CD14-positive monocyte (primary cell): ENCODE results near the gene RHOH. TPM values are rescaled to one million over a fixed set of nuclear protein-coding genes. Genes with fewer than 3 reads are reported as not detected.
A peak's percentile ranks its signal among the peaks of the same experiment; 100 is the strongest.

Source experiments
- DNase-seq, 3 donors: peaks; one replicate each; pipeline ENCODE4 v3.0.0-alpha.2; 2011 to 2022
- H2AFZ ChIP-seq: 2 replicates; pipeline ENCODE4 v1.6.0; 2012; ENCODE audit warnings: mild to moderate bottlenecking, low read depth, low read length, inconsistent platforms; ENCODE audit not compliant: insufficient read depth, poor library complexity, severe bottlenecking
- H3K27ac ChIP-seq, 2 donors: 1 replicate in 1 of 2; 2 replicates in 1 of 2; pipeline ENCODE4 v1.5.1; 2012 to 2013; ENCODE audit warnings: low read length in 2 of 2, control low read depth in 1 of 2, inconsistent platforms in 1 of 2, low read depth in 1 of 2, mild to moderate bottlenecking in 1 of 2
- H3K27me3 ChIP-seq, 2 donors: one replicate each; pipeline versions ENCODE4 v1.6.0 to v1.6.1; 2011 to 2013; ENCODE audit warnings: low read length in 2 of 2; ENCODE audit not compliant: control insufficient read depth in 2 of 2, insufficient read depth in 2 of 2
- H3K36me3 ChIP-seq, 2 donors: replicated peaks in 1 of 2; 1 replicate in 1 of 2; 2 replicates in 1 of 2; pipeline versions ENCODE4 v1.5.1 to v1.6.1; 2012 to 2013; ENCODE audit warnings: low read length in 2 of 2, control low read depth in 1 of 2, inconsistent platforms in 1 of 2, mild to moderate bottlenecking in 1 of 2; ENCODE audit not compliant: insufficient read depth in 2 of 2, control insufficient read depth in 1 of 2
- H3K4me1 ChIP-seq, 2 donors: 1 replicate in 1 of 2; 2 replicates in 1 of 2; pipeline versions ENCODE4 v1.5.1 to v1.6.1; 2012 to 2013; ENCODE audit warnings: low read length in 2 of 2, control low read depth in 1 of 2, inconsistent platforms in 1 of 2, mild to moderate bottlenecking in 1 of 2, moderate library complexity in 1 of 2; ENCODE audit not compliant: insufficient read depth in 2 of 2, control insufficient read depth in 1 of 2
- H3K4me2 ChIP-seq: replicated peaks from 2 replicates; pipeline ENCODE3; 2012; ENCODE audit warnings: low read length, moderate library complexity, mild to moderate bottlenecking; ENCODE audit not compliant: poor library complexity, severe bottlenecking; ENCODE audit errors: extremely low read depth
- H3K4me3 ChIP-seq, 3 experiments: fragments of 200-600 bp in 1 of 3; sonication (generic) in 1 of 3; replicated peaks in 1 of 3; 1 replicate in 2 of 3; 2 replicates in 1 of 3; pipeline ENCODE4 v1.5.1; 2011 to 2013; ENCODE audit warnings: low read length in 3 of 3, mild to moderate bottlenecking in 3 of 3, control low read depth in 2 of 3, low read depth in 2 of 3, inconsistent platforms in 1 of 3, moderate library complexity in 1 of 3
- H3K79me2 ChIP-seq: 2 replicates; pipeline ENCODE4 v1.6.0; 2012; ENCODE audit warnings: mild to moderate bottlenecking, control low read depth, inconsistent platforms, low read length, moderate library complexity; ENCODE audit not compliant: insufficient read depth
- H3K9ac ChIP-seq: 2 replicates; pipeline ENCODE4 v1.6.0; 2017; ENCODE audit warnings: low read length, mild to moderate bottlenecking; ENCODE audit not compliant: insufficient read depth, poor library complexity, severe bottlenecking
- H3K9me3 ChIP-seq, 2 donors: replicated peaks in 1 of 2; 1 replicate in 1 of 2; 2 replicates in 1 of 2; pipeline versions ENCODE4 v1.5.1 to v1.6.1; 2012 to 2013; ENCODE audit warnings: low read length in 2 of 2, control low read depth in 1 of 2; ENCODE audit not compliant: control insufficient read depth in 1 of 2, insufficient read depth in 1 of 2
- H4K20me1 ChIP-seq: 2 replicates; pipeline ENCODE4 v1.6.0; 2012; ENCODE audit warnings: mild to moderate bottlenecking, low read length, control low read depth, moderate library complexity; ENCODE audit not compliant: insufficient read depth
- H3K27ac Mint-ChIP-seq, 7 donors: one replicate each; pipeline ENCODE4 v1.8.0; 2020; ENCODE audit warnings: mild to moderate bottlenecking in 7 of 7, mixed read lengths in 7 of 7, moderate library complexity in 6 of 7, inconsistent platforms in 2 of 7
- H3K27me3 Mint-ChIP-seq, 3 donors: one replicate each; pipeline ENCODE4 v1.8.0; 2021 to 2022; ENCODE audit warnings: low read depth in 3 of 3, mild to moderate bottlenecking in 3 of 3, mixed read lengths in 3 of 3, moderate library complexity in 3 of 3, inconsistent platforms in 1 of 3
- H3K36me3 Mint-ChIP-seq, 2 donors: one replicate each; pipeline ENCODE4 v1.8.0; 2020; ENCODE audit warnings: mixed read lengths in 2 of 2, inconsistent platforms in 1 of 2, mild to moderate bottlenecking in 1 of 2
- H3K4me1 Mint-ChIP-seq: one replicate; pipeline ENCODE4 v1.8.0; 2020; ENCODE audit warnings: mild to moderate bottlenecking, mixed read lengths
- H3K4me3 Mint-ChIP-seq, 2 donors: one replicate each; pipeline ENCODE4 v1.8.0; 2020; ENCODE audit warnings: mild to moderate bottlenecking in 2 of 2, mixed read lengths in 2 of 2, moderate library complexity in 1 of 2
- H3K9me3 Mint-ChIP-seq, 7 donors: one replicate each; pipeline ENCODE4 v1.8.0; 2020 to 2022; ENCODE audit warnings: mixed read lengths in 7 of 7, mild to moderate bottlenecking in 6 of 7, moderate library complexity in 6 of 7, inconsistent platforms in 2 of 7
- WGBS: methylation state at CpG from one replicate; pipeline ENCODE4 v1.1.5; 2013; ENCODE audit warnings: missing lambda C conversion rate; ENCODE audit not compliant: insufficient coverage; 5-methylcytosine and 5-hydroxymethylcytosine counted together
- intact Hi-C, 2 donors: fragments of 100-400 bp; cut with micrococcal nuclease; formaldehyde crosslinking; loops; one replicate each; pipeline versions ENCODE4 v1.15.0 to v1.15.1; 2023
- polyA plus RNA-seq, 3 donors: library from polyadenylated mRNA; depleted of rRNA in 1 of 3; unstranded in 2 of 3; stranded (reverse) in 1 of 3; fragments of 300-500 nt in 2 of 3; fragments of >200 nt in 1 of 3; fragmentation: Illumina TruSeq in 2 of 3; gene quantifications; 1 replicate in 2 of 3; 2 replicates in 1 of 3; pipeline ENCODE4 v1.2.3, GENCODE V29; 2012 to 2021
- TF ChIP-seq, protein P1 (sequence below): fragments of 200-600 bp; IDR thresholded peaks from one replicate; pipeline ENCODE4 v1.8.0; 2022; ENCODE audit warnings: antibody characterized with exemption, mild to moderate bottlenecking

RHOH gene
- polyA plus RNA-seq, 3 donors = 0.16 to 1.4 (median 1.2) TPM

DNA sequence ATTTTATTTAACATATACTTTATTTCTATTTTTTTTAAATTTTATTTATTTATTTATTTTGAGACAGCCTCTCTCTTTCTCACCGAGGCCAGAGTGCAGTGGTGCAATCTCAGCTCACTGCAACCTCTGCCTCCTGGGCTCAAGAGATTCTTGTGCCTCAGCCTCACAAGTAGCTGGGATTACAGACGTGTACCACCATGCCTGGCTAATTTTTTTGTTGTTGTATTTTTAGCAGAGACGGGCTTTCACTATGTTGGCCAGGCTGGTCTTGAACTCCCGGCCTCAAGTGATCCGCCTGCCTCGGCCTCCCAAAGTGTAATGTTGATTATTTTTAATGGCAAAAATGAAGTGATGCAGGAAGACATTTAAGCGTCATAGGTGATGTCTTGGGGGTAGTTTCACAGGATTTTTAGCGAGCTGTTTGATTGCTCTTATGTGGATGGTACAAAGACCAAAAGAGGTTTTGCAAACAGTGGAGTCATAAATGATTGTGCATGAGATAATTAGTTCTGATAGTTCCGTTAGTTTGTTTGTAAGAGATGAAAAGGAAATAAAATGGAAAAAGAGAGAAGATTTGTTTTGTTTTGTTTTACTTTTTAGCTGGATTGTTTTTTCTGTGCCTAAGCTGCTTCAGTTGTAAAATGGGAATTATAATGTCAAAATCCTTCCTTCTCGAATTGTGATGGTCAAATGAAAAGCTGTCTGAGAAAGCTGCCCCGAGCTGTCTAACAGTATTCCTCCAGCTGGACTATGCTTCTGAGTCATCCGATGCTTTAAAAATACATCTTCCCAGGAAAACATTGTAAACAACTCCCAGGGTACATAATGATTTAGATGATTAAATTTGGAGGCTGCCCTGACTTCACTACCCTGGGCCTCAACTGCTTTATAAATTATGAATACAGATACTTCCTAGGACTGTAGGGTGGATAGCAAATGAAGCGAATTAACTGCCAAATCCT lies 14.7 kb downstream of the RHOH start:
- no peak overlapping the region for H3K9ac ChIP-seq
- no peak overlapping the region for H3K4me2 ChIP-seq
- no peaks in the 10 kb centered on the region for H3K9me3 Mint-ChIP-seq
- peaks cover 35% of the 10 kb centered on the region for H3K79me2 ChIP-seq
- no peaks in the 10 kb centered on the region for H3K36me3 ChIP-seq
- no peak overlapping the region for H3K27ac ChIP-seq
- no peak overlapping the region for H2AFZ ChIP-seq
- H3K4me3 Mint-ChIP-seq = no peak overlapping the region
- no peak overlapping the region for H3K4me3 ChIP-seq
- H3K27me3 Mint-ChIP-seq = peaks cover 0 to 1% (median 0%) of the 10 kb centered on the region in 3 donors
- TF ChIP-seq, protein P1, sequence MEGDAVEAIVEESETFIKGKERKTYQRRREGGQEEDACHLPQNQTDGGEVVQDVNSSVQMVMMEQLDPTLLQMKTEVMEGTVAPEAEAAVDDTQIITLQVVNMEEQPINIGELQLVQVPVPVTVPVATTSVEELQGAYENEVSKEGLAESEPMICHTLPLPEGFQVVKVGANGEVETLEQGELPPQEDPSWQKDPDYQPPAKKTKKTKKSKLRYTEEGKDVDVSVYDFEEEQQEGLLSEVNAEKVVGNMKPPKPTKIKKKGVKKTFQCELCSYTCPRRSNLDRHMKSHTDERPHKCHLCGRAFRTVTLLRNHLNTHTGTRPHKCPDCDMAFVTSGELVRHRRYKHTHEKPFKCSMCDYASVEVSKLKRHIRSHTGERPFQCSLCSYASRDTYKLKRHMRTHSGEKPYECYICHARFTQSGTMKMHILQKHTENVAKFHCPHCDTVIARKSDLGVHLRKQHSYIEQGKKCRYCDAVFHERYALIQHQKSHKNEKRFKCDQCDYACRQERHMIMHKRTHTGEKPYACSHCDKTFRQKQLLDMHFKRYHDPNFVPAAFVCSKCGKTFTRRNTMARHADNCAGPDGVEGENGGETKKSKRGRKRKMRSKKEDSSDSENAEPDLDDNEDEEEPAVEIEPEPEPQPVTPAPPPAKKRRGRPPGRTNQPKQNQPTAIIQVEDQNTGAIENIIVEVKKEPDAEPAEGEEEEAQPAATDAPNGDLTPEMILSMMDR = no peak
- H4K20me1 ChIP-seq = no peaks in the 10 kb centered on the region
- H3K9me3 ChIP-seq = no peaks in the 10 kb centered on the region
- peaks cover 21% of the 10 kb centered on the region for H3K4me1 Mint-ChIP-seq
- 96% methylated on average over 8 of the region's 13 CpGs for WGBS
- DNase-seq = no peak
- H3K4me1 ChIP-seq = peaks cover 10 to 12% of the 10 kb centered on the region in 2 donors
- H3K36me3 Mint-ChIP-seq = peaks cover 3% of the 10 kb centered on the region in 2 donors
- intact Hi-C loops = no loop called here
- H3K27ac Mint-ChIP-seq = no peak overlapping the region
- no peaks in the 10 kb centered on the region for H3K27me3 ChIP-seq

DNA sequence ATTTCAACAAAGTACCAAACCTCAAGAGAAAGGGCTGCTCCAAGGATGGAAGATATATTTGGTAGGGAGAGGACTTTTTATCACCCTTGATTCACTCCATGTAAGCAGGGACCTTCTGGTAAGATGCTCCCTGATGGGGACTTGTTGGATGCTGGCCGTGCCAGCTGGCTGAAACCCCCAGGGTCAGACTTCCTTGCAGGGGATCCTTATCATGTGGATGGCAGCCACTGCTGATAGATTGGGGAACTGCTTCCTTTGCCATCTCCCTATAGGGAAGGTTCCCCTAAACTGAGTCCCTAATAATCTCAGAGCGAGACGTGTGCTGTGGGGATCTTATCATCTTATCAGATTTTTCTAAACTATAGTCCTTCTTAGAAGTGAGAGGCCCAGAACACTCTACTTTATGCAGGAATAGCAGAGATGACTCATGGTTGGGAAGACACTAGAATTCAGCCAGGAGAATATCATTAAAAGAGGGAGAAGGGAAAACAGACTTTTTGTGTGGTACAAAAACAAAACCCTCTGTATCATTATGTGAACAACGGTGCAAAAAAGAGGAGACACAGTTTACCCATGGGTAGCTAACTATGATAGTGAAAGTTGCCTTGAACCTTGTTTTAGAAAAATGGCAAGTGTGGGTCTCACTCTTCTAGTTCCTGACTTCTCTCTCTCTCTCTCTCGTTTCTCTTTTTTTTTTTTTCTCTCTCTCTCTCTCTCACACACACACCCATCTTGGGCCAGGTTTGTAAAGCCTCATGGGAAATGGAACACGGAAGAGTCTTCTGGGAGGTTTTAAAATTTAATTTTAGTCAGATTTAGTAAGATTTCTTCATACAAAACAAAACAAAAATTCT lies 16.1 kb downstream of the RHOH start:
- no peak overlapping the region for H3K27ac ChIP-seq

More for the DNA sequence above, 16.1 kb downstream of the RHOH start:
- Histone ChIP-seq H3K36me3 (no peaks in the 10 kb centered on the region), H3K27me3 (no peaks in the 10 kb centered on the region), H3K9me3 (no peaks in the 10 kb centered on the region), H3K79me2 (peaks cover 27% of the 10 kb centered on the region), H3K4me1 (peaks cover 0 to 2% of the 10 kb centered on the region in 2 donors), H4K20me1 (no peaks in the 10 kb centered on the region), H2AFZ (no peak overlapping the region), H3K4me3 (no peak overlapping the region), H3K9ac (no peak overlapping the region), H3K4me2 (no peak overlapping the region)
- TF ChIP-seq, protein P1 = no peak
- intact Hi-C loops = no loop called here
- peaks cover 3% of the 10 kb centered on the region in 2 donors for H3K36me3 Mint-ChIP-seq
- H3K4me1 Mint-ChIP-seq = peaks cover 14% of the 10 kb centered on the region
- WGBS = 17% methylated on average over 1 of the region's 6 CpGs
- H3K27ac Mint-ChIP-seq = peak overlapping the region in 2 of 7 donors; percentile 13 to 17
- H3K9me3 Mint-ChIP-seq = no peaks in the 10 kb centered on the region
- peaks cover 0 to 1% (median 0%) of the 10 kb centered on the region in 3 donors for H3K27me3 Mint-ChIP-seq
- DNase-seq = no peak
- no peak overlapping the region for H3K4me3 Mint-ChIP-seq
